ENCODE results near the gene MYO10. TPM values are rescaled to one million over a fixed set of nuclear protein-coding genes. Genes with fewer than 3 reads are reported as not detected.

MYO10 gene
- total RNA-seq, 4 donors from 2014 or later, result 5.6 to 11.0 (median 6.4) TPM

DNA sequence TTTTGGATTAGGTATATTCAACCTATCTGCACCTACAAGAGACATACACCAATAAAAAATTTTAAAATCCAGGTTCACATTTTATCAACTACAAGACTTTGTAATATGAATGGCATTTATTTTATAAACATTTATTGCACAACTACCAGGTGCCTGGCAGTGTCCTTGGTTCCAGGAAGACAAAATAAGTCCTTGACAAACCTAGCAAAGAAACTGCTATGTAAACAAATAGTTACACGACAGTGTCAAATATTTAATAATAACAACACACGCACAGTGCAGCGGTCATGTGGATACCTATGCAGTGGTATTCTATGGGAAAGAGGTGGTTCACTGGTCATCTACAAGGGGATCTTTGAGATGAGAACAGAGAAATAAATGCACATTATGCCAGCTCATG, 120.7 kb downstream of the MYO10 start:
- H3K27me3 ChIP-seq, result no peaks in the 10 kb centered on the region
- ATAC-seq, result no peak
- no peak overlapping the region for H3K27ac ChIP-seq
- no peaks in the 10 kb centered on the region for H3K36me3 ChIP-seq
- 0 to 63% methylated on average over 1 to 3 of the region's 3 CpGs for WGBS, 2 donors (ENCODE audit: low coverage in 1 of 2)
- H3K4me3 ChIP-seq, result no peak overlapping the region
- H3K9me3 ChIP-seq, result no peaks in the 10 kb centered on the region
- no peaks in the 10 kb centered on the region for H3K4me1 ChIP-seq
- TF ChIP-seq, protein P1, sequence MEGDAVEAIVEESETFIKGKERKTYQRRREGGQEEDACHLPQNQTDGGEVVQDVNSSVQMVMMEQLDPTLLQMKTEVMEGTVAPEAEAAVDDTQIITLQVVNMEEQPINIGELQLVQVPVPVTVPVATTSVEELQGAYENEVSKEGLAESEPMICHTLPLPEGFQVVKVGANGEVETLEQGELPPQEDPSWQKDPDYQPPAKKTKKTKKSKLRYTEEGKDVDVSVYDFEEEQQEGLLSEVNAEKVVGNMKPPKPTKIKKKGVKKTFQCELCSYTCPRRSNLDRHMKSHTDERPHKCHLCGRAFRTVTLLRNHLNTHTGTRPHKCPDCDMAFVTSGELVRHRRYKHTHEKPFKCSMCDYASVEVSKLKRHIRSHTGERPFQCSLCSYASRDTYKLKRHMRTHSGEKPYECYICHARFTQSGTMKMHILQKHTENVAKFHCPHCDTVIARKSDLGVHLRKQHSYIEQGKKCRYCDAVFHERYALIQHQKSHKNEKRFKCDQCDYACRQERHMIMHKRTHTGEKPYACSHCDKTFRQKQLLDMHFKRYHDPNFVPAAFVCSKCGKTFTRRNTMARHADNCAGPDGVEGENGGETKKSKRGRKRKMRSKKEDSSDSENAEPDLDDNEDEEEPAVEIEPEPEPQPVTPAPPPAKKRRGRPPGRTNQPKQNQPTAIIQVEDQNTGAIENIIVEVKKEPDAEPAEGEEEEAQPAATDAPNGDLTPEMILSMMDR (IDR thresholded peaks at IDR 0.05), result no peak
- TF ChIP-seq EP300 (IDR thresholded peaks at IDR 0.05) (no peak), POLR2A (IDR thresholded peaks at IDR 0.05) (no peak)

DNA sequence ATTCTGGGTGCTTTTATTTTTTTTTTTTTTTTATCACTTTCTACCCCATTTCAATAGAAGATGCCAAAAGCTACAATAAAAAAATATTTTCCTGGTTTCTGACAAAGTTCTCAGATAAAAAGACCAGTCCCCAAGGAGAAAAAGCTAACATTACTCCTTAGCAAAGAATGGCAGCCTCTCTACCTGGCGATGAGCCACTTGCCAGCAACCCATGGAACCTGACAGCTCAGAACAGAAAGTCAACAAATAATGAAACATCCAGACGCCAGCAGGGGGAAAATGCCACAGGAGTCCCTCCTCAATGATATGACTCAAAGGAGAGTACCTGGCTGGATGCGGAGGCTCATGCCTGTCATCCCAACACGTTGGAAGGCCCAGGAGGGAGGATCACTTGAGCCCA, 123.2 kb downstream of the MYO10 start:
- no peak overlapping the region for H3K4me3 ChIP-seq
- H3K9me3 ChIP-seq, result no peaks in the 10 kb centered on the region
- H3K36me3 ChIP-seq, result no peaks in the 10 kb centered on the region
- no peak for TF ChIP-seq POLR2A (IDR thresholded peaks at IDR 0.05)
- TF ChIP-seq, protein P1 (IDR thresholded peaks at IDR 0.05), result no peak
- TF ChIP-seq POLR2AphosphoS5 (IDR thresholded peaks at IDR 0.05), result no peak
- no peak for TF ChIP-seq EP300 (IDR thresholded peaks at IDR 0.05)
- ATAC-seq, result no peak
- no peaks in the 10 kb centered on the region for H3K27me3 ChIP-seq
- no peak overlapping the region for H3K27ac ChIP-seq
- no peaks in the 10 kb centered on the region for H3K4me1 ChIP-seq
- 74 to 78% methylated on average over 3 to 4 of the region's 4 CpGs for WGBS, 2 donors (ENCODE audit: low coverage in 1 of 2)

- 37 to 38% methylated on average over 2 of the region's 3 CpGs for WGBS, 2 donors (ENCODE audit: low coverage in 1 of 2)
- no peak overlapping the region for H3K4me3 ChIP-seq
- ATAC-seq, result no peak
- no peaks in the 10 kb centered on the region for H3K27me3 ChIP-seq
- no peaks in the 10 kb centered on the region for H3K9me3 ChIP-seq
- H3K36me3 ChIP-seq, result no peaks in the 10 kb centered on the region
- H3K27ac ChIP-seq, result no peak overlapping the region
- H3K4me1 ChIP-seq, result no peaks in the 10 kb centered on the region
- no peak for TF ChIP-seq POLR2A (IDR thresholded peaks at IDR 0.05)
- TF ChIP-seq EP300 (IDR thresholded peaks at IDR 0.05), result no peak
- TF ChIP-seq POLR2AphosphoS5 (IDR thresholded peaks at IDR 0.05), result no peak
- TF ChIP-seq, protein P1 (IDR thresholded peaks at IDR 0.05), result no peak
Observed at GRCh38 chr5:16812448-16812847, 123.6 kb downstream of the MYO10 start.

GRCh38 chr5:16810208-16810854, 125.8 kb downstream of the MYO10 start:
- no peak for ATAC-seq
- WGBS, 2 donors (ENCODE audit: low coverage in 1 of 2), result 53 to 100% methylated on average over 1 to 5 of the region's 9 CpGs
- Histone ChIP-seq H3K4me3 (no peak overlapping the region), H3K4me1 (no peaks in the 10 kb centered on the region), H3K9me3 (no peaks in the 10 kb centered on the region), H3K27ac (no peak overlapping the region), H3K27me3 (no peaks in the 10 kb centered on the region), H3K36me3 (no peaks in the 10 kb centered on the region)
- TF ChIP-seq POLR2AphosphoS5 (IDR thresholded peaks at IDR 0.05) (no peak), POLR2A (IDR thresholded peaks at IDR 0.05) (no peak), EP300 (IDR thresholded peaks at IDR 0.05) (no peak)
- TF ChIP-seq, protein P1 (IDR thresholded peaks at IDR 0.05), result no peak
